Body of pancreas (tissue), 4 donors: ENCODE results near the gene PRR14L.

Source experiments
- CTCF ChIP-seq, 7 experiments: fragments of 450-650 bp in 4 of 7; fragments of 200-600 bp in 3 of 7; sonication (generic) in 3 of 7; IDR thresholded peaks; one replicate each; pipeline ENCODE4 v1.5.1; 2016 to 2019; ENCODE audit warnings: antibody characterized with exemption in 7 of 7
- POLR2A ChIP-seq, 3 donors: fragments of 450-650 bp; IDR thresholded peaks; one replicate each; pipeline ENCODE4 v1.6.1; 2016; ENCODE audit warnings: antibody characterized with exemption in 3 of 3, mild to moderate bottlenecking in 2 of 3

GRCh38 chr22:31733580-31734079, 16.3 kb downstream of the PRR14L start:
- TF ChIP-seq CTCF (IDR thresholded peaks at IDR 0.05) (no peak), POLR2A (IDR thresholded peaks at IDR 0.05) (no peak)
